ENCODE data around the gene MTMR10.
A peak's percentile ranks its signal among the peaks of the same experiment; 100 is the strongest.

Gene MTMR10

GRCh38 chr15:30991255-30992235, at the start of gene MTMR10:
MTMR10 (minus strand) TSS chr15:30991628; CDS start chr15:30991506, 122 bp downstream.
- peak; percentile 39 to 43 for DNase-seq (ENCODE audit: low read depth in 2 of 2)

GRCh38 chr15:31040611-31041010, 49.2 kb upstream of the MTMR10 start:
- no peak for DNase-seq (ENCODE audit: low read depth in 2 of 2)

- no peak for DNase-seq (ENCODE audit: low read depth in 2 of 2)
Measured at GRCh38 chr15:31039961-31040360, 48.5 kb upstream of the MTMR10 start.

GRCh38 chr15:31037731-31038477, 46.5 kb upstream of the MTMR10 start:
- DNase-seq (ENCODE audit: low read depth in 2 of 2) = no peak

- DNase-seq (ENCODE audit: low read depth in 2 of 2) = no peak
Measured at GRCh38 chr15:31036783-31037182, 45.4 kb upstream of the MTMR10 start.

- no peak for DNase-seq (ENCODE audit: low read depth in 2 of 2)
Measured at GRCh38 chr15:31035610-31036009, 44.2 kb upstream of the MTMR10 start.

- no peak for DNase-seq (ENCODE audit: low read depth in 2 of 2)
Measured at GRCh38 chr15:31034152-31034551, 42.7 kb upstream of the MTMR10 start.

GRCh38 chr15:31032961-31033371, 41.5 kb upstream of the MTMR10 start:
- DNase-seq (ENCODE audit: low read depth in 2 of 2) = no peak

- DNase-seq (ENCODE audit: low read depth in 2 of 2) = no peak
Measured at GRCh38 chr15:31031471-31032067, 40.1 kb upstream of the MTMR10 start.

- DNase-seq (ENCODE audit: low read depth in 2 of 2) = no peak
Measured at GRCh38 chr15:31027910-31028578, 36.6 kb upstream of the MTMR10 start.

- DNase-seq (ENCODE audit: low read depth in 2 of 2) = no peak
Measured at GRCh38 chr15:31025996-31026395, 34.6 kb upstream of the MTMR10 start.

- no peak for DNase-seq (ENCODE audit: low read depth in 2 of 2)
Measured at GRCh38 chr15:31024979-31025378, 33.6 kb upstream of the MTMR10 start.

- DNase-seq (ENCODE audit: low read depth in 2 of 2) = no peak
Measured at GRCh38 chr15:31024330-31024729, 32.9 kb upstream of the MTMR10 start.

- DNase-seq (ENCODE audit: low read depth in 2 of 2) = no peak
Measured at GRCh38 chr15:31023841-31024240, 32.4 kb upstream of the MTMR10 start.

- no peak for DNase-seq (ENCODE audit: low read depth in 2 of 2)
Measured at GRCh38 chr15:31021067-31021665, 29.7 kb upstream of the MTMR10 start.

- no peak for DNase-seq (ENCODE audit: low read depth in 2 of 2)
Measured at GRCh38 chr15:31020542-31020941, 29.1 kb upstream of the MTMR10 start.

GRCh38 chr15:31019986-31020385, 28.6 kb upstream of the MTMR10 start:
- no peak for DNase-seq (ENCODE audit: low read depth in 2 of 2)

- no peak for DNase-seq (ENCODE audit: low read depth in 2 of 2)
Measured at GRCh38 chr15:31017311-31017710, 25.9 kb upstream of the MTMR10 start.

GRCh38 chr15:31016446-31016915, 25.1 kb upstream of the MTMR10 start:
- no peak for DNase-seq (ENCODE audit: low read depth in 2 of 2)

GRCh38 chr15:31014608-31014925, 23.1 kb upstream of the MTMR10 start:
- DNase-seq (ENCODE audit: low read depth in 2 of 2) = no peak

- DNase-seq (ENCODE audit: low read depth in 2 of 2) = no peak
Measured at GRCh38 chr15:31013863-31014607, 22.6 kb upstream of the MTMR10 start.

Data from activated CD8-positive, alpha-beta memory T cell treated with anti-CD3 and anti-CD28 coated beads for 4 hours (primary cell).